HCT116 (cell line): ENCODE data around the gene ADORA3. TPM values are rescaled to one million over a fixed set of nuclear protein-coding genes. Genes with fewer than 3 reads are reported as not detected.

Source experiments
- ATAC-seq: fragments of 200-7000 bp; cut with Tn5 transposase; 2 replicates; pipeline ENCODE4 v1.9.1; 2020; ENCODE audit warnings: mild to moderate bottlenecking, moderate library complexity
- BruUV-seq: library from RNA; stranded (reverse); fragments of 400-500 nt; replicated peaks from 2 replicates; lab custom pipeline; 2021; lab: Mats Ljungman, UMichigan
- CTCF ChIA-PET: fragments of 300-600 bp; sonication (Branson Sonifier 250); formaldehyde crosslinking; loops from one replicate; lab custom pipeline; 2021; ENCODE audit warnings: antibody characterized with exemption; lab: Charles Lee
- POLR2A ChIA-PET: fragments of 300-600, 350-600 bp; sonication (Branson Sonifier 250); formaldehyde crosslinking; loops from one replicate; lab custom pipeline; 2021; ENCODE audit warnings: antibody characterized with exemption; lab: Charles Lee
- RAD21 ChIA-PET, 2 experiments: fragments of 300-600 bp; sonication (Branson Sonifier 250); formaldehyde crosslinking; loops; one replicate each; lab custom pipeline; 2023; ENCODE audit warnings: low total read pairs in 2 of 2; ENCODE audit not compliant: uncharacterized antibody in 2 of 2, unreplicated experiment in 2 of 2, low non-redundant PET in 1 of 2; lab: Charles Lee
- DNase-seq: peaks from one replicate; pipeline ENCODE4 v3.0.0-alpha.2; 2010; ENCODE audit warnings: low read depth, low spot score
- H2AFZ ChIP-seq: fragments of 200-600 bp; shearing (Covaris generic), sonication (generic); 2 replicates; pipeline ENCODE4 v1.6.1; 2017; ENCODE audit warnings: low read depth, mixed run types, mixed read lengths, antibody characterized with exemption, low read length; ENCODE audit not compliant: poor library complexity, severe bottlenecking
- H3K27ac ChIP-seq: 2 replicates; pipeline ENCODE4 v1.5.1; 2012; ENCODE audit warnings: low read depth, low read length
- H3K27me3 ChIP-seq: fragments of 200-600 bp; sonication (generic); 2 replicates; pipeline ENCODE4 v1.6.1; 2016; ENCODE audit warnings: mixed run types, low read length, mixed read lengths; ENCODE audit not compliant: insufficient read depth
- H3K36me3 ChIP-seq, 2 experiments: fragments of 200-500 bp in 1 of 2; fragments of 200-600 bp in 1 of 2; sonication (Bioruptor generic) in 1 of 2; sonication (generic) in 1 of 2; 2 replicates each; pipeline versions ENCODE4 v1.5.1 to v1.6.1; 2014 to 2016; ENCODE audit warnings: low read length in 2 of 2, inconsistent platforms in 1 of 2, mixed read lengths in 1 of 2, mixed run types in 1 of 2; ENCODE audit not compliant: insufficient read depth in 2 of 2, control insufficient read depth in 1 of 2
- H3K4me1 ChIP-seq, 2 experiments: fragments of 200-600 bp in 1 of 2; sonication (generic) in 1 of 2; 2 replicates each; pipeline versions ENCODE4 v1.5.1 to v1.6.1; 2012 to 2017; ENCODE audit warnings: low read length in 2 of 2, inconsistent platforms in 1 of 2, mild to moderate bottlenecking in 1 of 2, mixed read lengths in 1 of 2, mixed run types in 1 of 2, moderate library complexity in 1 of 2; ENCODE audit not compliant: insufficient read depth in 2 of 2, control insufficient read depth in 1 of 2
- H3K4me2 ChIP-seq: fragments of 200-600 bp; sonication (generic); 2 replicates; pipeline ENCODE4 v1.6.1; 2017; ENCODE audit warnings: mixed run types, low read length, mixed read lengths
- H3K4me3 ChIP-seq, 2 experiments: fragments of 200-600 bp in 1 of 2; sonication (generic) in 1 of 2; replicated peaks in 1 of 2; 2 replicates each; pipeline ENCODE4 v1.5.1; 2011 to 2016; ENCODE audit warnings: low read length in 2 of 2, control low read depth in 1 of 2, low read depth in 1 of 2, mild to moderate bottlenecking in 1 of 2, mixed read lengths in 1 of 2, mixed run types in 1 of 2
- H3K79me2 ChIP-seq: fragments of 200-600 bp; sonication (generic); 2 replicates; pipeline ENCODE4 v1.6.1; 2017; ENCODE audit warnings: mild to moderate bottlenecking, mixed run types, low read length, moderate library complexity, mixed read lengths; ENCODE audit not compliant: insufficient read depth
- H3K9ac ChIP-seq: fragments of 200-600 bp; sonication (generic); 2 replicates; pipeline ENCODE4 v1.6.1; 2016; ENCODE audit warnings: low read length, mixed read lengths
- H3K9me2 ChIP-seq: fragments of 200-600 bp; sonication (generic), shearing (Covaris generic); 2 replicates; pipeline ENCODE4 v1.6.1; 2017; ENCODE audit warnings: mixed run types, mild to moderate bottlenecking, moderate library complexity; ENCODE audit not compliant: insufficient read depth
- H3K9me3 ChIP-seq, 2 experiments: fragments of 200-500 bp in 1 of 2; fragments of 200-600 bp in 1 of 2; sonication (Bioruptor generic) in 1 of 2; sonication (generic) in 1 of 2; 2 replicates each; pipeline ENCODE4 v1.6.1; 2014 to 2017; ENCODE audit warnings: low read length in 2 of 2, mixed read lengths in 2 of 2, inconsistent platforms in 1 of 2, low read depth in 1 of 2, mild to moderate bottlenecking in 1 of 2, mixed run types in 1 of 2, moderate library complexity in 1 of 2; ENCODE audit not compliant: control insufficient read depth in 1 of 2, insufficient read depth in 1 of 2
- H4K20me1 ChIP-seq: fragments of 200-600 bp; sonication (generic), shearing (Covaris generic); 2 replicates; pipeline ENCODE4 v1.6.1; 2017; ENCODE audit warnings: mixed run types, mild to moderate bottlenecking, moderate library complexity; ENCODE audit not compliant: insufficient read depth
- CBX3 ChIP-seq: IDR thresholded peaks from 2 replicates; pipeline ENCODE4 v1.6.1; 2012; ENCODE audit warnings: low read depth
- CEBPB ChIP-seq: IDR thresholded peaks from 2 replicates; pipeline ENCODE4 v1.6.1; 2012; ENCODE audit warnings: low read depth
- EGR1 ChIP-seq: IDR thresholded peaks from 2 replicates; pipeline ENCODE4 v1.6.1; 2012; ENCODE audit warnings: low read depth
- ELF1 ChIP-seq: IDR thresholded peaks from 2 replicates; pipeline ENCODE4 v1.6.1; 2012; ENCODE audit warnings: low read depth, borderline replicate concordance
- EZH2phosphoT487 ChIP-seq: fragments of 200-600 bp; IDR thresholded peaks from 2 replicates; pipeline ENCODE4 v1.6.1; 2018; ENCODE audit warnings: antibody characterized with exemption, borderline replicate concordance
- JUND ChIP-seq: IDR thresholded peaks from 2 replicates; pipeline ENCODE4 v1.6.1; 2012
- POLR2A ChIP-seq: IDR thresholded peaks from 2 replicates; pipeline ENCODE4 v1.7.0; 2011; ENCODE audit warnings: borderline replicate concordance; ENCODE audit not compliant: insufficient read depth, insufficient read length; ENCODE audit errors: extremely low read depth
- RAD21 ChIP-seq: IDR thresholded peaks from 2 replicates; pipeline ENCODE4 v1.6.1; 2012; ENCODE audit warnings: low read depth, mild to moderate bottlenecking
- SRF ChIP-seq: IDR thresholded peaks from 2 replicates; pipeline ENCODE4 v1.6.1; 2012; ENCODE audit warnings: low read depth
- TCF7L2 ChIP-seq: IDR thresholded peaks from 2 replicates; pipeline ENCODE4 v1.7.0; 2011; ENCODE audit warnings: borderline replicate concordance, inconsistent platforms; ENCODE audit not compliant: insufficient read depth, insufficient read length; ENCODE audit errors: extremely low read depth
- YY1 ChIP-seq: IDR thresholded peaks from 2 replicates; pipeline ENCODE4 v1.6.1; 2011; ENCODE audit warnings: low read length, low read depth, moderate library complexity, mild to moderate bottlenecking; ENCODE audit not compliant: insufficient replicate concordance; ENCODE audit errors: extremely low read depth
- ZNF274 ChIP-seq: fragments of 200-500 bp; sonication (Bioruptor generic); IDR thresholded peaks from 2 replicates; pipeline ENCODE4 v1.6.1; 2014; ENCODE audit warnings: mild to moderate bottlenecking, low read depth, low read length, inconsistent platforms
- intact Hi-C: fragments of 100-400 bp; cut with micrococcal nuclease; formaldehyde crosslinking; loops from 2 replicates; pipeline ENCODE4 v1.10.0; 2022
- total RNA-seq: library from RNA; stranded (reverse); gene quantifications from one replicate; pipeline ENCODE4 v1.2.1, GENCODE V29; 2021; ENCODE audit not compliant: unreplicated experiment
- TF ChIP-seq, protein P1 (sequence below): IDR thresholded peaks from 2 replicates; pipeline ENCODE4 v1.6.1; 2012; ENCODE audit warnings: low read depth
- TF ChIP-seq, protein P2 (sequence below), 3 experiments: fragments of 200-600 bp in 1 of 3; sonication (generic) in 1 of 3; IDR thresholded peaks in 2 of 3; conservative IDR thresholded peaks in 1 of 3; 2 replicates each; pipeline ENCODE4 v1.5.1; 2012 to 2017; ENCODE audit warnings: low read depth in 2 of 3, low read length in 2 of 3, antibody characterized with exemption in 1 of 3, borderline replicate concordance in 1 of 3, control low read depth in 1 of 3, mild to moderate bottlenecking in 1 of 3, mixed read lengths in 1 of 3, mixed run types in 1 of 3, moderate library complexity in 1 of 3; ENCODE audit not compliant: insufficient read depth in 1 of 3
- TF ChIP-seq, protein P3 (sequence below): IDR thresholded peaks from 2 replicates; pipeline ENCODE4 v1.6.1; 2011; ENCODE audit warnings: mild to moderate bottlenecking, low read length, moderate library complexity; ENCODE audit not compliant: insufficient replicate concordance; ENCODE audit errors: extremely low read depth

ADORA3 gene
- total RNA-seq, 1 experiment from 2014 or later: not detected

DNA sequence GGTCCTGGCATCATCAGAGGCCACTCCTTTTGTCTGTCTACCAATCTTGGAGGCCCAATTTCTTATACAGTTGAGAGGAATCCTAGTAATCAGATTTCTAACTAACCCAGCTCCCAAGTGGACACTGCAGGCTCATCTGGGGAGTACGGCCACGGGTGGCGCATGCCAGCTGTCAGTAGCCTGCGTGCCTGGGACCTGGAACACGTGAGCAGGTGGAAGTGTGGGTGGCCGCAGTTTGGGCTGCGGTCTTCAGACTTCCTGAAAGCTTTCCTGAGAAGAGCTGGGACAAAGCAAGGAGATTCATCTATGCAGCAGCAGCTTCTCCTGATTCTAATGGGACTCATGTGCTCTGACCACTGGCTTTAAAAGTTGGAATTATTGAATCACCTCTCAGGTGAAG lies 12.4 kb downstream of the ADORA3 start (continued):
- TF ChIP-seq, protein P1, sequence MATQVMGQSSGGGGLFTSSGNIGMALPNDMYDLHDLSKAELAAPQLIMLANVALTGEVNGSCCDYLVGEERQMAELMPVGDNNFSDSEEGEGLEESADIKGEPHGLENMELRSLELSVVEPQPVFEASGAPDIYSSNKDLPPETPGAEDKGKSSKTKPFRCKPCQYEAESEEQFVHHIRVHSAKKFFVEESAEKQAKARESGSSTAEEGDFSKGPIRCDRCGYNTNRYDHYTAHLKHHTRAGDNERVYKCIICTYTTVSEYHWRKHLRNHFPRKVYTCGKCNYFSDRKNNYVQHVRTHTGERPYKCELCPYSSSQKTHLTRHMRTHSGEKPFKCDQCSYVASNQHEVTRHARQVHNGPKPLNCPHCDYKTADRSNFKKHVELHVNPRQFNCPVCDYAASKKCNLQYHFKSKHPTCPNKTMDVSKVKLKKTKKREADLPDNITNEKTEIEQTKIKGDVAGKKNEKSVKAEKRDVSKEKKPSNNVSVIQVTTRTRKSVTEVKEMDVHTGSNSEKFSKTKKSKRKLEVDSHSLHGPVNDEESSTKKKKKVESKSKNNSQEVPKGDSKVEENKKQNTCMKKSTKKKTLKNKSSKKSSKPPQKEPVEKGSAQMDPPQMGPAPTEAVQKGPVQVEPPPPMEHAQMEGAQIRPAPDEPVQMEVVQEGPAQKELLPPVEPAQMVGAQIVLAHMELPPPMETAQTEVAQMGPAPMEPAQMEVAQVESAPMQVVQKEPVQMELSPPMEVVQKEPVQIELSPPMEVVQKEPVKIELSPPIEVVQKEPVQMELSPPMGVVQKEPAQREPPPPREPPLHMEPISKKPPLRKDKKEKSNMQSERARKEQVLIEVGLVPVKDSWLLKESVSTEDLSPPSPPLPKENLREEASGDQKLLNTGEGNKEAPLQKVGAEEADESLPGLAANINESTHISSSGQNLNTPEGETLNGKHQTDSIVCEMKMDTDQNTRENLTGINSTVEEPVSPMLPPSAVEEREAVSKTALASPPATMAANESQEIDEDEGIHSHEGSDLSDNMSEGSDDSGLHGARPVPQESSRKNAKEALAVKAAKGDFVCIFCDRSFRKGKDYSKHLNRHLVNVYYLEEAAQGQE: no peak
- TF ChIP-seq RAD21 (no peak), ELF1 (no peak), SRF (no peak), ZNF274 (no peak), POLR2A (no peak), CBX3 (no peak)

DNA sequence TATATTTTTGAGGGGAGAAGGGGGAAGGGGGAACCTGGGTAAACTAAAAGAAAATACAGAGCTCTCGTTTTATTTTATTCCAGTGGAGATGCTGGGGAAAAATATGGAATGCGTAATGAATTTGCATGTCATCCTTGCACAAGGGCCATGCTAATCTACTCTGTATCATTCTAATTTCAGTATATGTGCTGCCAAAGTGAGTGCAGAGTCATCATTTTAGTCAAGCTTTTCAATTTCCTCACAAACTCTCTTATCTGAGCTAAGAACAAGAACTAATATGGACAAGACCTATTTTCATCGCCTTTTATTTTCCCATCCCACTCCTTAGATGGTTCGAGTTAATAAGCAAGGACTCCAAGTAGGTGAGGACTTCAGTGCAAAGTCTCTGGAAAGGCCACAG lies 13.2 kb downstream of the ADORA3 start:
- no peaks in the 10 kb centered on the region for H3K79me2 ChIP-seq
- H3K4me1 ChIP-seq: no peaks in the 10 kb centered on the region
- POLR2A ChIA-PET: interaction anchor here (1.1 kb wide), 1 partner anchor 264 kb away, joined by 3 read pairs; no protein-coding TSS in a partner anchor
- no peak for ATAC-seq
- no peaks in the 10 kb centered on the region for H3K9me3 ChIP-seq
- H3K27me3 ChIP-seq: no peaks in the 10 kb centered on the region
- no peak overlapping the region for H3K27ac ChIP-seq
- H2AFZ ChIP-seq: no peak overlapping the region
- intact Hi-C loops: no loop called here
- BruUV-seq: no TSS peak
- no peaks in the 10 kb centered on the region for H3K9me2 ChIP-seq
- H4K20me1 ChIP-seq: no peaks in the 10 kb centered on the region
- H3K4me2 ChIP-seq: no peak overlapping the region
- H3K4me3 ChIP-seq: no peak overlapping the region
- no peak for DNase-seq
- no peak overlapping the region for H3K9ac ChIP-seq
- CTCF ChIA-PET: interaction anchor here (1.9 to 2.2 kb wide), 2 partner anchors 8 to 18 kb away, joined by 7 to 8 read pairs; no protein-coding TSS in a partner anchor
- no peaks in the 10 kb centered on the region for H3K36me3 ChIP-seq
- RAD21 ChIA-PET: no interaction called here
- TF ChIP-seq TCF7L2: no peak
- TF ChIP-seq YY1: no peak
- no peak for TF ChIP-seq RAD21
- TF ChIP-seq CEBPB: no peak
- TF ChIP-seq EZH2phosphoT487: no peak
- TF ChIP-seq EGR1: no peak
- TF ChIP-seq CBX3: no peak
- TF ChIP-seq, protein P2, sequence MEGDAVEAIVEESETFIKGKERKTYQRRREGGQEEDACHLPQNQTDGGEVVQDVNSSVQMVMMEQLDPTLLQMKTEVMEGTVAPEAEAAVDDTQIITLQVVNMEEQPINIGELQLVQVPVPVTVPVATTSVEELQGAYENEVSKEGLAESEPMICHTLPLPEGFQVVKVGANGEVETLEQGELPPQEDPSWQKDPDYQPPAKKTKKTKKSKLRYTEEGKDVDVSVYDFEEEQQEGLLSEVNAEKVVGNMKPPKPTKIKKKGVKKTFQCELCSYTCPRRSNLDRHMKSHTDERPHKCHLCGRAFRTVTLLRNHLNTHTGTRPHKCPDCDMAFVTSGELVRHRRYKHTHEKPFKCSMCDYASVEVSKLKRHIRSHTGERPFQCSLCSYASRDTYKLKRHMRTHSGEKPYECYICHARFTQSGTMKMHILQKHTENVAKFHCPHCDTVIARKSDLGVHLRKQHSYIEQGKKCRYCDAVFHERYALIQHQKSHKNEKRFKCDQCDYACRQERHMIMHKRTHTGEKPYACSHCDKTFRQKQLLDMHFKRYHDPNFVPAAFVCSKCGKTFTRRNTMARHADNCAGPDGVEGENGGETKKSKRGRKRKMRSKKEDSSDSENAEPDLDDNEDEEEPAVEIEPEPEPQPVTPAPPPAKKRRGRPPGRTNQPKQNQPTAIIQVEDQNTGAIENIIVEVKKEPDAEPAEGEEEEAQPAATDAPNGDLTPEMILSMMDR (IDR thresholded peaks at IDR 0.05 in 2 of 3, conservative IDR thresholded peaks at IDR 0.05 in 1 of 3; ENCODE audit: borderline replicate concordance in 1 of 3, insufficient read depth in 1 of 3, low read depth in 2 of 3, low read length in 2 of 3): no peak
- TF ChIP-seq, protein P3, sequence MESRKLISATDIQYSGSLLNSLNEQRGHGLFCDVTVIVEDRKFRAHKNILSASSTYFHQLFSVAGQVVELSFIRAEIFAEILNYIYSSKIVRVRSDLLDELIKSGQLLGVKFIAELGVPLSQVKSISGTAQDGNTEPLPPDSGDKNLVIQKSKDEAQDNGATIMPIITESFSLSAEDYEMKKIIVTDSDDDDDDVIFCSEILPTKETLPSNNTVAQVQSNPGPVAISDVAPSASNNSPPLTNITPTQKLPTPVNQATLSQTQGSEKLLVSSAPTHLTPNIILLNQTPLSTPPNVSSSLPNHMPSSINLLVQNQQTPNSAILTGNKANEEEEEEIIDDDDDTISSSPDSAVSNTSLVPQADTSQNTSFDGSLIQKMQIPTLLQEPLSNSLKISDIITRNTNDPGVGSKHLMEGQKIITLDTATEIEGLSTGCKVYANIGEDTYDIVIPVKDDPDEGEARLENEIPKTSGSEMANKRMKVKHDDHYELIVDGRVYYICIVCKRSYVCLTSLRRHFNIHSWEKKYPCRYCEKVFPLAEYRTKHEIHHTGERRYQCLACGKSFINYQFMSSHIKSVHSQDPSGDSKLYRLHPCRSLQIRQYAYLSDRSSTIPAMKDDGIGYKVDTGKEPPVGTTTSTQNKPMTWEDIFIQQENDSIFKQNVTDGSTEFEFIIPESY: no peak
- TF ChIP-seq JUND: no peak
